Liver (tissue), 9 donors: ENCODE measurements around the gene B3GNT2. TPM values are rescaled to one million over a fixed set of nuclear protein-coding genes. Genes with fewer than 3 reads are reported as not detected.
A peak's percentile ranks its signal among the peaks of the same experiment; 100 is the strongest.

Source experiments
- DNase-seq: peaks from one replicate; pipeline ENCODE4 v3.0.0-alpha.2; 2017; ENCODE audit warnings: low spot score
- H3K27ac ChIP-seq, 2 donors: one replicate each; pipeline ENCODE4 v1.7.0; 2013; ENCODE audit warnings: inconsistent platforms in 2 of 2, low read length in 2 of 2, control low read depth in 1 of 2, low read depth in 1 of 2, mild to moderate bottlenecking in 1 of 2
- H3K27me3 ChIP-seq, 4 donors: one replicate each; pipeline versions ENCODE4 v1.6.1 to v1.7.0; 2013; ENCODE audit warnings: low read length in 3 of 4, inconsistent platforms in 1 of 4, mild to moderate bottlenecking in 1 of 4, moderate library complexity in 1 of 4; ENCODE audit not compliant: control insufficient read depth in 4 of 4, insufficient read depth in 4 of 4
- H3K36me3 ChIP-seq, 4 donors: one replicate each; pipeline versions ENCODE4 v1.6.1 to v1.7.0; 2013; ENCODE audit warnings: low read length in 3 of 4, mild to moderate bottlenecking in 3 of 4, low read depth in 1 of 4, moderate library complexity in 1 of 4; ENCODE audit not compliant: control insufficient read depth in 4 of 4, insufficient read depth in 3 of 4
- H3K4me1 ChIP-seq, 4 donors: one replicate each; pipeline versions ENCODE4 v1.6.1 to v1.7.0; 2013; ENCODE audit warnings: low read length in 3 of 4, mild to moderate bottlenecking in 3 of 4, moderate library complexity in 1 of 4; ENCODE audit not compliant: control insufficient read depth in 4 of 4, insufficient read depth in 4 of 4
- H3K4me3 ChIP-seq, 3 donors: one replicate each; pipeline versions ENCODE4 v1.6.1 to v1.7.0; 2013; ENCODE audit warnings: low read length in 3 of 3, control low read depth in 1 of 3, low read depth in 1 of 3, mild to moderate bottlenecking in 1 of 3
- H3K9ac ChIP-seq, 2 donors: one replicate each; pipeline ENCODE4 v1.7.0; 2013; ENCODE audit warnings: low read length in 2 of 2, mild to moderate bottlenecking in 2 of 2, moderate library complexity in 2 of 2, control low read depth in 1 of 2, low read depth in 1 of 2
- H3K9me3 ChIP-seq, 4 donors: one replicate each; pipeline versions ENCODE4 v1.6.1 to v1.7.0; 2013; ENCODE audit warnings: low read length in 3 of 4; ENCODE audit not compliant: control insufficient read depth in 4 of 4
- CTCF ChIP-seq: fragments of 150-350 bp; IDR thresholded peaks from 2 replicates; pipeline ENCODE4 v1.5.1; 2017; ENCODE audit warnings: improper control_type of control experiment, low read depth, low read length; ENCODE audit not compliant: missing input control
- EGR1 ChIP-seq, 2 donors: IDR thresholded peaks; 2 replicates each; pipeline ENCODE4 v1.6.1; 2016 to 2018; ENCODE audit warnings: antibody characterized with exemption in 2 of 2, low read depth in 2 of 2
- FOXA1 ChIP-seq: IDR thresholded peaks from 2 replicates; pipeline ENCODE4 v1.6.1; 2016; ENCODE audit warnings: antibody characterized with exemption
- FOXA2 ChIP-seq: IDR thresholded peaks from 2 replicates; pipeline ENCODE4 v1.6.1; 2016; ENCODE audit warnings: antibody characterized with exemption
- GABPA ChIP-seq, 2 donors: IDR thresholded peaks in 1 of 2; conservative IDR thresholded peaks in 1 of 2; 2 replicates each; pipeline ENCODE4 v1.6.1; 2016; ENCODE audit warnings: antibody characterized with exemption in 2 of 2, mild to moderate bottlenecking in 1 of 2, moderate library complexity in 1 of 2
- HNF4A ChIP-seq, 2 donors: conservative IDR thresholded peaks; 2 replicates each; pipeline ENCODE4 v1.6.1; 2016; ENCODE audit warnings: antibody characterized with exemption in 2 of 2, mild to moderate bottlenecking in 2 of 2
- HNF4G ChIP-seq: IDR thresholded peaks from 2 replicates; pipeline ENCODE4 v1.6.1; 2016; ENCODE audit warnings: antibody characterized with exemption
- JUND ChIP-seq, 2 donors: IDR thresholded peaks; 2 replicates each; pipeline ENCODE4 v1.6.1; 2016; ENCODE audit warnings: antibody characterized with exemption in 2 of 2
- MAX ChIP-seq: IDR thresholded peaks from 2 replicates; pipeline ENCODE4 v1.6.1; 2016; ENCODE audit warnings: antibody characterized with exemption
- NR2F2 ChIP-seq: IDR thresholded peaks from 2 replicates; pipeline ENCODE4 v1.6.1; 2016; ENCODE audit warnings: antibody characterized with exemption
- RAD21 ChIP-seq, 2 donors: IDR thresholded peaks; 2 replicates each; pipeline ENCODE4 v1.6.1; 2016; ENCODE audit warnings: antibody characterized with exemption in 2 of 2, mild to moderate bottlenecking in 2 of 2
- REST ChIP-seq: IDR thresholded peaks from 2 replicates; pipeline ENCODE4 v1.6.1; 2016; ENCODE audit warnings: antibody characterized with exemption, mild to moderate bottlenecking
- RXRA ChIP-seq, 2 donors: IDR thresholded peaks; 2 replicates each; pipeline ENCODE4 v1.6.1; 2017 to 2018; ENCODE audit warnings: antibody characterized with exemption in 2 of 2, mild to moderate bottlenecking in 1 of 2
- TAF1 ChIP-seq: conservative IDR thresholded peaks from 2 replicates; pipeline ENCODE4 v1.6.1; 2016; ENCODE audit warnings: antibody characterized with exemption, mild to moderate bottlenecking
- YY1 ChIP-seq: IDR thresholded peaks from 2 replicates; pipeline ENCODE4 v1.6.1; 2016; ENCODE audit warnings: antibody characterized with exemption, mild to moderate bottlenecking
- WGBS: extraction: QIAGEN DNeasy Blood & Tissue Kit; methylation state at CpG from one replicate; pipeline ENCODE4 v1.1.7; 2013; 5-methylcytosine and 5-hydroxymethylcytosine counted together
- polyA plus RNA-seq, 2 donors: library from polyadenylated mRNA; stranded (reverse) in 1 of 2; unstranded in 1 of 2; fragments of 200-250 nt in 1 of 2; fragments of >200 nt in 1 of 2; fragmentation: Nextera tagmentation in 1 of 2; extraction: Ambion mirVana in 1 of 2; gene quantifications; one replicate each; pipeline versions ENCODE4 v1.2.1 to v1.2.3, GENCODE V29; 2013 to 2015
- total RNA-seq, 2 donors: library from RNA; depleted of rRNA; stranded (reverse); fragments of >200 nt; gene quantifications; one replicate each; pipeline ENCODE4 v1.2.3, GENCODE V29; 2014
- TF ChIP-seq, protein P1 (sequence below): IDR thresholded peaks from 2 replicates; pipeline ENCODE4 v1.6.1; 2016; ENCODE audit warnings: antibody characterized with exemption
- donor health status: healthy.
- donor health status: healthy.
- donor health status: healthy.
- donor health status: healthy.
- donor health status: healthy.

Gene B3GNT2
- total and polyA plus RNA-seq, 4 donors = 6.4 to 20.2 (median 14.2) TPM

- Histone ChIP-seq H3K9ac (no peak overlapping the region), H3K9me3 (no peaks in the 10 kb centered on the region), H3K4me3 (no peak overlapping the region), H3K4me1 (peaks cover 1 to 51% (median 33%) of the 10 kb centered on the region in 4 donors), H3K36me3 (no peaks in the 10 kb centered on the region), H3K27me3 (no peaks in the 10 kb centered on the region), H3K27ac (no peak overlapping the region)
- no peak for DNase-seq
- 88% methylated on average over 3 of the region's 3 CpGs for WGBS
- TF ChIP-seq EGR1 (IDR thresholded peaks at IDR 0.05; ENCODE audit: low read depth in 2 of 2) (no peak), MAX (no peak), GABPA (IDR thresholded peaks at IDR 0.05 in 1 of 2, conservative IDR thresholded peaks at IDR 0.05 in 1 of 2) (no peak), HNF4G (no peak), FOXA2 (no peak), CTCF (no peak), TAF1 (no peak), HNF4A (conservative IDR thresholded peaks at IDR 0.05) (no peak), JUND (IDR thresholded peaks at IDR 0.05) (no peak), RAD21 (IDR thresholded peaks at IDR 0.05) (no peak), REST (no peak), NR2F2 (no peak), YY1 (no peak), RXRA (IDR thresholded peaks at IDR 0.05) (no peak)
- TF ChIP-seq, protein P1, sequence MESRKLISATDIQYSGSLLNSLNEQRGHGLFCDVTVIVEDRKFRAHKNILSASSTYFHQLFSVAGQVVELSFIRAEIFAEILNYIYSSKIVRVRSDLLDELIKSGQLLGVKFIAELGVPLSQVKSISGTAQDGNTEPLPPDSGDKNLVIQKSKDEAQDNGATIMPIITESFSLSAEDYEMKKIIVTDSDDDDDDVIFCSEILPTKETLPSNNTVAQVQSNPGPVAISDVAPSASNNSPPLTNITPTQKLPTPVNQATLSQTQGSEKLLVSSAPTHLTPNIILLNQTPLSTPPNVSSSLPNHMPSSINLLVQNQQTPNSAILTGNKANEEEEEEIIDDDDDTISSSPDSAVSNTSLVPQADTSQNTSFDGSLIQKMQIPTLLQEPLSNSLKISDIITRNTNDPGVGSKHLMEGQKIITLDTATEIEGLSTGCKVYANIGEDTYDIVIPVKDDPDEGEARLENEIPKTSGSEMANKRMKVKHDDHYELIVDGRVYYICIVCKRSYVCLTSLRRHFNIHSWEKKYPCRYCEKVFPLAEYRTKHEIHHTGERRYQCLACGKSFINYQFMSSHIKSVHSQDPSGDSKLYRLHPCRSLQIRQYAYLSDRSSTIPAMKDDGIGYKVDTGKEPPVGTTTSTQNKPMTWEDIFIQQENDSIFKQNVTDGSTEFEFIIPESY = no peak
Measured at GRCh38 chr2:62200868-62201267, 5.0 kb downstream of the B3GNT2 start.

DNA sequence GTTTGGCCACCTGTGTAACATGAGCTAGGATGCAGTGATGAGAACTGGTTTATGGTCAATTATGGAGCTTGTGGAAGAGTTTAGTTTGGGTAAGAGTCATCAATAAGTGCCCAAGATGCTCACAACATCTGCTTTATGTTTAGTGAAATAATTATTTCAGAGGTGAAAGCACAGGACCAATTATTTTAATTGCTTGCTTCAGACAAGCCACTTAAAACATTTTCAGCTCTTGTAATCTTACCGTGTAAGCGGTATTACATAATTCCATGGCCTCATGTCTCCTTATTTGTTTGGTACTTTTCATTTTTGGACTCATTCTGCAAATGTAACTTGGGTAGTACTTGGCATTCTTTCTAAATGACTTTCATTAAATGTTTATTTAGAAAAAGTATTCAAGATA, 5.4 kb downstream of the B3GNT2 start:
- Histone ChIP-seq H3K9me3 (no peaks in the 10 kb centered on the region), H3K27ac (no peak overlapping the region), H3K36me3 (no peaks in the 10 kb centered on the region), H3K27me3 (no peaks in the 10 kb centered on the region), H3K4me3 (no peak overlapping the region), H3K4me1 (peaks cover 4 to 51% (median 33%) of the 10 kb centered on the region in 4 donors), H3K9ac (no peak overlapping the region)
- no peak for DNase-seq
- TF ChIP-seq FOXA1 = no peak
- TF ChIP-seq, protein P1 = no peak
- no peak for TF ChIP-seq HNF4A (conservative IDR thresholded peaks at IDR 0.05)
- TF ChIP-seq HNF4G = peak; percentile 17
- TF ChIP-seq MAX = no peak
- 32% methylated on average over 2 of the region's 2 CpGs for WGBS
